ENCODE measurements around the gene ALG8.
A peak's percentile ranks its signal among the peaks of the same experiment; 100 is the strongest.
"Not testable (repeated sequence)": the region's sequence is repeated elsewhere in the genome, so short reads cannot be mapped to it uniquely, and the experiment has no call there.

The ALG8 gene

GRCh38 chr11:78097666-78098385, 41.6 kb downstream of the ALG8 start:
- Mint-ChIP-seq H3K27ac (peak overlapping the region in 1 of 2 donors; percentile 27), H3K4me1 (peaks cover 18% of the 10 kb centered on the region), H3K9me3 (no peaks in the 10 kb centered on the region), H3K27me3 (no peaks in the 10 kb centered on the region), H3K4me3 (no peak overlapping the region)
- DNase-seq (no peak), ATAC-seq (no peak)

- peak; percentile 100 for ATAC-seq
- Mint-ChIP-seq H3K27me3 (no peaks in the 10 kb centered on the region), H3K4me3 (peak overlapping the region; percentile 58 to 62), H3K27ac (peak overlapping the region; percentile 98), H3K4me1 (peaks cover 18% of the 10 kb centered on the region), H3K9me3 (no peaks in the 10 kb centered on the region)
- DNase-seq: peak; percentile 33 to 57
These were observed 45.2 kb downstream of the ALG8 start for GRCh38 chr11:78094250-78094649.

- not testable (repeated sequence) for ATAC-seq, H3K4me3 Mint-ChIP-seq, H3K4me1 Mint-ChIP-seq, H3K27me3 Mint-ChIP-seq, H3K9me3 Mint-ChIP-seq, DNase-seq, H3K27ac Mint-ChIP-seq
These were observed 52.8 kb downstream of the ALG8 start for GRCh38 chr11:78086521-78087074.

- H3K4me1 Mint-ChIP-seq: peaks cover 11% of the 10 kb centered on the region
These were observed 53.5 kb downstream of the ALG8 start for GRCh38 chr11:78085972-78086371.

GRCh38 chr11:78084506-78084905, 54.9 kb downstream of the ALG8 start:
- not testable (repeated sequence) for H3K27me3 Mint-ChIP-seq, H3K4me3 Mint-ChIP-seq, ATAC-seq, H3K9me3 Mint-ChIP-seq, DNase-seq, H3K27ac Mint-ChIP-seq
- H3K4me1 Mint-ChIP-seq: peaks cover 15% of the 10 kb centered on the region

More at GRCh38 chr11:78085972-78086371, 53.5 kb downstream of the ALG8 start:
- DNase-seq (no peak), ATAC-seq (no peak)
- H3K27ac Mint-ChIP-seq: peak overlapping the region in 1 of 2 donors; percentile 4
- H3K4me3 Mint-ChIP-seq: no peak overlapping the region
- H3K27me3 Mint-ChIP-seq: no peaks in the 10 kb centered on the region
- peaks cover 0 to 5% of the 10 kb centered on the region in 2 donors for H3K9me3 Mint-ChIP-seq

- peaks cover 21% of the 10 kb centered on the region for H3K4me1 Mint-ChIP-seq
- no peak overlapping the region for H3K27ac Mint-ChIP-seq
- no peak for ATAC-seq
- DNase-seq: no peak
- H3K27me3 Mint-ChIP-seq: no peaks in the 10 kb centered on the region
- peaks cover 0 to 7% of the 10 kb centered on the region in 2 donors for H3K9me3 Mint-ChIP-seq
- H3K4me3 Mint-ChIP-seq: no peak overlapping the region
These were observed 56.4 kb downstream of the ALG8 start for GRCh38 chr11:78083021-78083420.

- DNase-seq: no peak
- H3K9me3 Mint-ChIP-seq: peaks cover 0 to 7% of the 10 kb centered on the region in 2 donors
- H3K4me1 Mint-ChIP-seq: peaks cover 28% of the 10 kb centered on the region
- no peaks in the 10 kb centered on the region for H3K27me3 Mint-ChIP-seq
- ATAC-seq: no peak
- peak overlapping the region; percentile 48 to 52 for H3K4me3 Mint-ChIP-seq
- peak overlapping the region in 1 of 2 donors; percentile 6 for H3K27ac Mint-ChIP-seq
These were observed 57.3 kb downstream of the ALG8 start for GRCh38 chr11:78082146-78082545.

- peaks cover 32% of the 10 kb centered on the region for H3K4me1 Mint-ChIP-seq
- peak overlapping the region; percentile 48 to 52 for H3K4me3 Mint-ChIP-seq
- peak overlapping the region; percentile 35 to 60 for H3K27ac Mint-ChIP-seq
- DNase-seq: no peak
- peaks cover 0 to 7% of the 10 kb centered on the region in 2 donors for H3K9me3 Mint-ChIP-seq
- no peak for ATAC-seq
- H3K27me3 Mint-ChIP-seq: no peaks in the 10 kb centered on the region
These were observed 57.8 kb downstream of the ALG8 start for GRCh38 chr11:78081583-78081982.

GRCh38 chr11:78080818-78081495, 58.5 kb downstream of the ALG8 start:
- Mint-ChIP-seq H3K27ac (peak overlapping the region; percentile 35 to 60), H3K4me1 (peaks cover 39% of the 10 kb centered on the region), H3K27me3 (no peaks in the 10 kb centered on the region), H3K9me3 (peaks cover 0 to 7% of the 10 kb centered on the region in 2 donors), H3K4me3 (peak overlapping the region; percentile 48 to 52)
- DNase-seq (peak in 1 of 2 donors; percentile 15), ATAC-seq (no peak)

- Mint-ChIP-seq H3K27ac (peak overlapping the region; percentile 87 to 97), H3K27me3 (no peaks in the 10 kb centered on the region), H3K4me3 (peak overlapping the region; percentile 87), H3K9me3 (peaks cover 0 to 7% of the 10 kb centered on the region in 2 donors), H3K4me1 (peaks cover 44% of the 10 kb centered on the region)
- DNase-seq (no peak), ATAC-seq (no peak)
These were observed 59.2 kb downstream of the ALG8 start for GRCh38 chr11:78080084-78080817.

- Mint-ChIP-seq H3K4me3 (peak within 1 kb of the TSS; percentile 87), H3K27ac (peak within 1 kb of the TSS; percentile 87 to 97), H3K9me3 (peaks cover 0 to 7% of the 10 kb centered on the region in 2 donors), H3K4me1 (peaks cover 51% of the 10 kb centered on the region), H3K27me3 (no peaks in the 10 kb centered on the region)
- DNase-seq (peak; percentile 64 to 78), ATAC-seq (peak; percentile 88)
These were observed 60.0 kb downstream of the ALG8 start, which contains the start of gene NDUFC2 for GRCh38 chr11:78079232-78080083. TSS of gene NDUFC2 (minus strand) at chr11:78079862. CDS start at chr11:78079744, 118 bp downstream.

- peaks cover 0 to 7% of the 10 kb centered on the region in 2 donors for H3K9me3 Mint-ChIP-seq
- peak overlapping the region; percentile 81 to 87 for H3K27ac Mint-ChIP-seq
- H3K4me1 Mint-ChIP-seq: peaks cover 51% of the 10 kb centered on the region
- peak overlapping the region; percentile 87 for H3K4me3 Mint-ChIP-seq
- no peaks in the 10 kb centered on the region for H3K27me3 Mint-ChIP-seq
- no peak for ATAC-seq
- no peak for DNase-seq
These were observed 60.9 kb downstream of the ALG8 start for GRCh38 chr11:78078218-78079167.

- H3K4me1 Mint-ChIP-seq: peaks cover 51% of the 10 kb centered on the region
- H3K9me3 Mint-ChIP-seq, ATAC-seq, DNase-seq, H3K27me3 Mint-ChIP-seq: not testable (repeated sequence)
- peak overlapping the region; percentile 87 for H3K4me3 Mint-ChIP-seq
- H3K27ac Mint-ChIP-seq: peak overlapping the region in 1 of 2 donors; percentile 50
These were observed 61.8 kb downstream of the ALG8 start for GRCh38 chr11:78077592-78077991.

Measured in stimulated activated naive CD8-positive, alpha-beta T cell treated with anti-CD3 and anti-CD28 coated beads, Interleukin-15, amount 100 ng/mL, for 72 hours (primary cell).